Middle frontal gyrus (tissue), 1 donor: ENCODE measurements around the gene ALDH3A1.

ENCODE experiments used
- DNase-seq: peaks from one replicate; pipeline ENCODE4 v3.0.0-alpha.2; 2015; ENCODE audit warnings: low spot score; ENCODE audit errors: extremely low spot score

Gene ALDH3A1

DNA sequence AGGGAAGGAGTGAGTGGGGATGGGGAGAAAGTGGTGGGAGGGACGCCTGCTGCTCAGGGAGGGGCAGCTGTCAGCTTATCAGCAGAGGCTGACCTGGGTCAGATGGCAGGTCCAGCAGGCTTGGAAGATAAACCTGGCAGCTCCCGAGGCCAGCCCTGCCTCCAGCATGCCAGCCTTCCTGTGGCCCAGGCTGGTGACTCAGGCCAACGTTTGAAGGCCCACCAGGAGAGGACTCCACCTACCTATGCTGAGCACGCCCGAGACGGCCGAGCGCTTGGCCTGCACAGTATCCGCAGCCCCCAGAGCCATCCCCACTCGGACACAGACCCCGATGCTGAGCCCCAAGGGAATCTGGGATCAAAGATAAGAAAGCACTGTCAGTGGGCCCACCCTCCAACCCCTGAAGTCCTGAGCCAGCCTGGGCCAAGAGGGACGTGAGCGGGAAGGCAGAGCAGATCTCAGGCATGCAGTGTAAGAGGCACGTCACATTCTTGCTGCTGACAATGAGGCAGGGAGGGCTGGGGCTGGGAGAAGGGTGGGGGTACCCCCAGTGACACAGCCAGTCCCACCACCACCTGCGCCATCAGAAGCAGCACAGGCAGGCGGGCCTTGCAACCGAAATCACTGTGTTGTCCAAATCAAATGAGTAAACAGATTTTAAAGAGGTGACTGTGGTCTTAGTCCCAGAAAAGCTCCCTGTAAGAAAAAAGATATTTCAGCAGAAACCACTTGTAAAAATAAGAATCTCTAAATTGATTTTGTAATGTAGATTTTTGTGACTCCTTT, 44.1 kb downstream of the ALDH3A1 start:
- no peak for DNase-seq

DNA sequence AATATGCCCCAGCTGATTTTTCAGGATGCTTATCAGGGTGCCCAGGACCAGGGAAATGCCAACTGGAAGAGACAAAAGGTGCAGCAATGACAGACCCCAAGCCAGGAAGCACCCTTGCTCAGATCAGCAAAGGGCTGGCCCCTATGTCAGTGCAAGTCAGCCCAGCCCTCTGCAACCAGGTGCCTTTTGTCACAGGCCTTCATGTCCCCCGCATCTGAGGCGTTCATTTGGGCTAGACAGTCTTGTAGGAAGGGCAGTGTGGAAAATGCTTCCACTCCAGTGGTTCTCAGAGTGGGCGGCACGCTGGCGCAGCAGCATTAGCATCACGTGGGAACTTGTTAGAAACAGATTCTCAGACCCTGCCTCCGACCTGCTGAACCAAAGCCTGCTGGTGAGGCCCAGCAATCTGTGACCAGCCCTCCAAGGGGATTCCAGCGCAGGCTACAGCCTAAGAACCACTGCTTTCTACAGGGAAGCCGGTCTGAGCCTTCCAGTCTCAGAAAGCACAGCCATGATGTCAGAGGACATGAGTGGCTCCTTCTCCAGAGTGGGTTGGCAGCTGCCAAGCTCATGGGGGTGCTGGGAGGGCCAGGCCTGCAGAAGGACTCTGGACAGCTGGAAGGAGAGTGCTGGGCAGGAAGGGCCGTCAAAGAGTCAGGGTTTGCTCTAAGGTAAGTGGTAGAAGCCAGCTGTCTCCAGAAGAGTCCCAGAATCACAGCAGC, 44.8 kb downstream of the ALDH3A1 start:
- no peak for DNase-seq

- DNase-seq = no peak
Measured at GRCh38 chr17:19702217-19702641, 45.9 kb downstream of the ALDH3A1 start.
